K562 (cell line): ENCODE measurements around the gene SLC40A1. TPM values are rescaled to one million over a fixed set of nuclear protein-coding genes. Genes with fewer than 3 reads are reported as not detected.

ENCODE experiments used
- ARID1B ChIP-seq: fragments of 450-650 bp; IDR thresholded peaks from 2 replicates; pipeline ENCODE4 v1.6.1; 2016; ENCODE audit warnings: antibody characterized with exemption, mild to moderate bottlenecking, inconsistent platforms
- CBFA2T3 ChIP-seq: fragments of 450-650 bp; IDR thresholded peaks from 2 replicates; pipeline ENCODE4 v1.6.1; 2017
- CLOCK ChIP-seq: fragments of 250-450 bp; sonication (Bioruptor Pico); IDR thresholded peaks from 2 replicates; pipeline ENCODE4 v1.4.0; 2020; ENCODE audit warnings: mild to moderate bottlenecking, moderate library complexity, borderline replicate concordance
- ESRRB ChIP-seq: fragments of 250-450 bp; sonication (Bioruptor Pico); IDR thresholded peaks from 2 replicates; pipeline ENCODE4 v1.5.0; 2020; ENCODE audit warnings: mild to moderate bottlenecking, moderate library complexity, borderline replicate concordance
- HNRNPLL ChIP-seq: fragments of 200-400 bp; formaldehyde crosslinking; IDR thresholded peaks from 2 replicates; pipeline ENCODE4 v1.6.1; 2017; ENCODE audit warnings: low read length, low read depth, mild to moderate bottlenecking; ENCODE audit not compliant: poor library complexity, severe bottlenecking
- JUNB ChIP-seq: fragments of 450-650 bp; formaldehyde crosslinking; conservative IDR thresholded peaks from 2 replicates; pipeline ENCODE4 v1.4.0; 2020; ENCODE audit warnings: mild to moderate bottlenecking
- MAX ChIP-seq: sonication (generic); formaldehyde crosslinking; IDR thresholded peaks from 2 replicates; pipeline ENCODE4 v1.9.0; 2022; ENCODE audit warnings: mild to moderate bottlenecking, missing genetic modification reagents
- MEF2D ChIP-seq: conservative IDR thresholded peaks from 2 replicates; pipeline ENCODE4 v1.6.1; 2016; ENCODE audit warnings: low read depth, missing genetic modification characterization, missing compliant biosample characterization
- PREB ChIP-seq: sonication (generic); formaldehyde crosslinking; IDR thresholded peaks from 2 replicates; pipeline ENCODE4 v1.8.1; 2023; ENCODE audit warnings: mild to moderate bottlenecking, missing genetic modification reagents
- SMAD1 ChIP-seq: fragments of 150-350 bp; IDR thresholded peaks from 2 replicates; pipeline ENCODE4 v1.6.1; 2014; ENCODE audit warnings: low read length, low read depth; ENCODE audit not compliant: partially characterized antibody
- TAL1 ChIP-seq: fragments of 450-650 bp; IDR thresholded peaks from 2 replicates; pipeline ENCODE4 v1.6.1; 2016; ENCODE audit warnings: mild to moderate bottlenecking
- THRAP3 ChIP-seq: fragments of 450-650 bp; IDR thresholded peaks from 2 replicates; pipeline ENCODE4 v1.6.1; 2016; ENCODE audit warnings: mild to moderate bottlenecking, inconsistent platforms, borderline replicate concordance
- polyA plus RNA-seq, 8 experiments: library from polyadenylated mRNA; depleted of rRNA in 4 of 8; stranded (reverse) in 5 of 8; unstranded in 3 of 8; fragments of >200 nt; fragmentation: Nextera tagmentation in 2 of 8; fragmentation: Illumina TruSeq in 1 of 8; extraction: Ambion mirVana in 2 of 8; extraction: Trizol in 1 of 8; gene quantifications; 2 replicates each; pipeline versions ENCODE4 v1.2.1 to v1.2.3, GENCODE V29; 2011 to 2014; ENCODE audit warnings: inconsistent platforms in 1 of 8, missing spikeins in 1 of 8
- total RNA-seq, 7 experiments: library from RNA; depleted of rRNA in 6 of 7; stranded (reverse); fragments of >200 nt in 6 of 7; fragmentation: Illumina TruSeq in 2 of 7; extraction: Trizol in 2 of 7; gene quantifications; 2 replicates each; pipeline versions ENCODE4 v1.2.1 to v1.2.3, GENCODE V29; 2011 to 2021; ENCODE audit warnings: low replicate concordance in 1 of 7

The SLC40A1 gene
- total and polyA plus RNA-seq, 9 of the 15 experiments (the other 6 are each of a cell fraction or from before 2014, with no cell fraction given): 42.2 to 95.9 (median 54.9) TPM

- TF ChIP-seq MAX (CRISPR knock-in tag) (no peak), PREB (no peak), CLOCK (CRISPR knock-in tag) (no peak), TAL1 (peak; percentile 62), THRAP3 (no peak), HNRNPLL (no peak), CBFA2T3 (peak; percentile 84), JUNB (no peak), MEF2D (tag) (no peak), SMAD1 (no peak), ESRRB (CRISPR knock-in tag) (no peak), ARID1B (peak; percentile 76)
Observed at GRCh38 chr2:189521699-189522434, 58.7 kb downstream of the SLC40A1 start (continued).
